ENCODE data around the gene EN1.

- TF ChIP-seq CTCF (conservative IDR thresholded peaks at IDR 0.05; ENCODE audit: low read depth, low read length) (no peak), USF2 (IDR thresholded peaks at IDR 0.05; ENCODE audit: low read depth, low read length) (no peak), MAFK (IDR thresholded peaks at IDR 0.05; ENCODE audit: low read depth, low read length) (no peak), BHLHE40 (IDR thresholded peaks at IDR 0.05; ENCODE audit: low read depth, low read length) (no peak)
Measured at GRCh38 chr2:118856978-118857676, 9.7 kb upstream of the EN1 start.

All from IMR-90 (cell line).